Iris pigment epithelial cell (primary cell): ENCODE measurements around the gene DDX50.

Source experiments
- DNase-seq: peaks from one replicate; pipeline ENCODE4 v3.0.0-alpha.2; 2011; ENCODE audit warnings: low read depth

DDX50 gene

GRCh38 chr10:68981074-68981473, 80.0 kb downstream of the DDX50 start:
- DNase-seq = peak; percentile 24

DNA sequence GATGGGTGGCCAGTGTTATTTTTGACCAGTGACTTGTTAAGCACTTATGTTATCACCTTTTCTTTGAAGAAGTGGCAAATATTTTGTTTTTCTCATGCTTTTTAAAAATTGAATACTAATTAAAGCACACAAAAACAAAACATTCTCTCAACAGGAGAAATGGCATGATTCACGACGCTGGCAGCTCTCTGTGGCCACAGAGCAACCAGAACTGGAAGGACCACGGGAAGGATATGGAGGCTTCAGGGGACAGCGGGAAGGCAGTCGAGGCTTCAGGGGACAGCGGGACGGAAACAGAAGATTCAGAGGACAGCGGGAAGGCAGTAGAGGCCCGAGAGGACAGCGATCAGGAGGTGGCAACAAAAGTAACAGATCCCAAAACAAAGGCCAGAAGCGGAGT, 81.3 kb downstream of the DDX50 start:
- DNase-seq = no peak

DNA sequence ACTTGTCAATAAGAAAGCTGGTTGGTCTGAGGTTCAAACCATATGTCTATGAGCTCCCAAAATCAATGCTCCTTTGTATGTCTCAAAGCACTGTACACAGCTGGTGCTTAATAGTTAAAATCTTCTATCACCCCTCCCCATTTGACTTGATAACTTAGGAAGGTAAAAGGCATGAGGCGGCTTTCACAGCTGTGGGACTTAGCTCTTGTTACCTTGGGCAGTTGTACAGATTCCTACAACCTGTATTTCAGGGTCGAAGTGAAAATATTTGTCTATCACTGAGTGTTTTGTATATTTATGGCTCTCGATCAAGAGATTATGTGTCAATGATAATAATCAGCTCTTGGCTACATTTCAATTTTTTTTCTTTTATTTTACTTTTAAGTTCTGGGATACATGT, 86.5 kb downstream of the DDX50 start:
- DNase-seq = no peak

- peak; percentile 99 for DNase-seq
Measured at GRCh38 chr10:68988530-68989316, 87.6 kb downstream of the DDX50 start, which contains the start of gene KIFBP. Gene KIFBP, plus strand, starts transcription at chr10:68988803. Its CDS starts 30 bp downstream, at chr10:68988833.

DNA sequence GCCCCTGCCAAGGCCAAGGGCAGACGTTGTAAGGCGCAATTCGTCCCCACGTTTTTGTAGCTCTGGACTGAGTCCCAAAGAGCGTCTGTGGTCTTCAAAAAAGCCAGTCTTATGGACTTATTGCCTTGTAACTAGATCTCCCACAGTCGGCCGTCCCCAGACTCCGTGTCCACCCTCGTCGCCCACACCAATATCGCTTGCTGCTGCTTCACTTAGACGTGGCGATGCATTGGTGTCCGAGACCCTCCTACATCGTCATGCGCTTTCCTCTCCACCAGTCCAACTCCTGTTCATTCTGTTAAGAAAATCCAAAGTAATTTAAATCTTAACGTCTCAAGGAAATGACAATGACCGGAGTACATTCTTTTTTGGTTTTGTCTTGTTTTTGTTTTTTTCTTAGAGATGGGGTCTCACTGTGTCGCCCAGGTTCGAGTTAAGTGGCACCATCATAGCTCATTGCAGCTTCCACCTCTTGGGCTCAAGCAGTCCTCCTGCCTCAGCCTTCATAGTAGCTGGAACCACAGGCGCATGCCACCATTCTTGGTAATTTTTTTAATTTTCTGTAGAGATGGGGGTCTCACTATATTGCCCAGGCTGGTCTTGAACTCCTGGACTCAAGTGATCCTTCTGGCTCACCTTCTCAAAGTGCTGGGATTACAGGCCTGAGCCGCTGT, 88.3 kb downstream of the DDX50 start:
- peak; percentile 24 for DNase-seq

- DNase-seq = peak; percentile 96
Measured at GRCh38 chr10:68992636-68993440, 91.7 kb downstream of the DDX50 start.
